HG02884 (cell line): ENCODE data around the gene HASPIN.

Source experiments
- ATAC-seq: cut with Tn5 transposase; IDR thresholded peaks from one replicate; pipeline ENCODE4 v1.9.1; 2021; ENCODE audit warnings: mild to moderate bottlenecking, moderate library complexity; ENCODE audit not compliant: unreplicated experiment

The HASPIN gene

GRCh38 chr17:3723556-3724377 lies at the start of gene HASPIN:
Gene HASPIN (plus strand): TSS chr17:3723903. CDS start chr17:3723936, 33 bp downstream.
- peak; percentile 80 for ATAC-seq

GRCh38 chr17:3675886-3676285 lies 47.8 kb upstream of the HASPIN start:
- ATAC-seq = no peak

- ATAC-seq = no peak
Measured at GRCh38 chr17:3678095-3678820, 45.4 kb upstream of the HASPIN start.

GRCh38 chr17:3678821-3679530 lies 44.7 kb upstream of the HASPIN start:
- no peak for ATAC-seq

DNA sequence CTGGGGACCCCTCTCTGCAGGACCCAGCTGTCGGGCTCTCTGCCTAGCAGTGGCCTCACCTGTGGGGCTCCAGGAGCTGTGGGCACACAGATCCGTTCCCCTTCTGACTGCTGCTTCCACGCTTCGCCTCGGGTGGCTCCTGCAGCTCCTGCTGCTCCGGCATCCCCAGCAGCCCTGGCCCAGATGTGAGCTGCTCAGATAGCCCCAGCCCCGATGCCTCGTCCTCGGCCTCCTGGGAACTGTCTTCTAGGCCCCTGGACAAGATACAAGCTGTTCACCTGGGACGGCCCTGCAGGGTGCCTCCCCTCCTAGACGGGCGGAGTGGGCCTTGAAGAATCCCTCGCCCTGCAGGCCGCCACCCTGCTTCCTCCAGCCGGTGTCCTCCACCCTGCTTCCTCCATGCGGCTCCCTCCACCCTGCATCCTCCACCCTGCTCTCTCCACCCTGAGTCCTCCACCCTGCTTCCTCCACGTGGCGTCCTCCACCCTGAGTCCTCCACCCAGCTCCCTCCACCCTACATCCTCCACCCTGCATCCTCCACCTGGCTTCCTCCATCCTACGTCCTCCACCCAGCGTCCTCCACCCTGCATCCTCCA lies 44.1 kb upstream of the HASPIN start:
- ATAC-seq = no peak

- no peak for ATAC-seq
Measured at GRCh38 chr17:3681057-3681456, 42.6 kb upstream of the HASPIN start.

DNA sequence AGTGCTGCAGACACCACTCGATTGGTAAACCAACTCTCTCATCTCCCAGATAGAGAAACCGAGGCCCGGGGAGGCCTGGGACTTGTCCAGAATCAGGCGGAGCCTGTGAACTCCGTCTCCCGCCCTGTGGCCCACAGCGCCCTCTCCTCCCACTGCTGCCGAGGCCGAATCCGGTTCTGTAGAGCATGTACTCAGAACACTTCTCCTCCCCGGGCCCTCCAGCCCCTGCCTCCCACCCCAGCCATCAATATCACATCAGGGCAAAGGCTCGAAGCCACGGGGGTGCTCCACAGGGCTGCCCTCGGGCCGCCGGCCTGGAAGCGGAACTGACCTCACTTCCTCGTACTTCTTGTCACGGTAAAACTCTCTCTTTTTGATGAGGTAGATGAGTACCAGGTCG lies 42.1 kb upstream of the HASPIN start:
- ATAC-seq = no peak

DNA sequence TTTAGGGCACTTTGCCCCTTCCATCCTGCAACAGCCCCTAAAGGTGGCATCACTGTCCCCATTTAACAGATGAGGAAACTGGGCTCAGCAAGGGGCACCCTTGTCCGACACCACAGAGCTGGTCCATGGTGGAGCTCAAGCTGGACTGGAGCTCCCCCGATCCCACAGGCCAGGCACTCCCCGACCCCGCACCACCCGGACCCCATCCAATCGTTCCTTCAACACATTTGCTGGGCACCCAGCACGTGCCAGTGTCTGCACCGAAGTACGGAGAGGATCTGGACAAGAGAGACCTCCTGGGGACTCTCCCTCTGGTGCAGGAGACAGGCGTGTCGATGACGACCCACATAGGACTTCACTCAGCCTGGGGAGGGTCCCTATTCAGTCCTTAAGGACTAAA lies 41.7 kb upstream of the HASPIN start:
- ATAC-seq = no peak

- ATAC-seq = no peak
Measured at GRCh38 chr17:3683054-3683511, 40.6 kb upstream of the HASPIN start.

- ATAC-seq = no peak
Measured at GRCh38 chr17:3685174-3685573, 38.5 kb upstream of the HASPIN start.

DNA sequence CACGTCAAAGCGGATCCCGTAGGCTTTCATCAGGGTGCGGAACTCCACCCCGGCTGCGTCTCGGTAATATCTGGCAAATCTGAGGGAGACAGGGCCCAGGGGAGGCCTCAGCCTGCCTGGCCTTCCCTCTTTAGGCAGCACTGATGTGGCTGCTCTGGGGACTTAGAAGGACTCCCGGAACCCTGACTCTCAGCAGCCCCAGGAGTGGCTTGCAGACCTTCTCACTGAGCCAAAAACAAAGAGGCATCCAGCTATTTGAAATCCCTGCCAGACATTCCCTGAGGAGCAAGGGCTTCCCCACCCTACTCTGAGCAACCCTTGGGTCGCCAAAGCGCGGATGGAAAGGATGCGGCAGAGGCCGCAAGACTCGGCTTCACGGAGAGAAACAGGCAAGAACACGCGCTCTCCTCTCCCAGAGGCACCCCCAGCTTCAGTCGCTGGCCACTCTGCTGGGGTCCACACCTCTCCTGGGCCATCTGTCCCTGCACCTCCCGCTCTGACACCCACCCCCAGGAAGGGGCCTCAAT lies 35.6 kb upstream of the HASPIN start:
- ATAC-seq = no peak

- ATAC-seq = no peak
Measured at GRCh38 chr17:3688852-3689261, 34.8 kb upstream of the HASPIN start.

DNA sequence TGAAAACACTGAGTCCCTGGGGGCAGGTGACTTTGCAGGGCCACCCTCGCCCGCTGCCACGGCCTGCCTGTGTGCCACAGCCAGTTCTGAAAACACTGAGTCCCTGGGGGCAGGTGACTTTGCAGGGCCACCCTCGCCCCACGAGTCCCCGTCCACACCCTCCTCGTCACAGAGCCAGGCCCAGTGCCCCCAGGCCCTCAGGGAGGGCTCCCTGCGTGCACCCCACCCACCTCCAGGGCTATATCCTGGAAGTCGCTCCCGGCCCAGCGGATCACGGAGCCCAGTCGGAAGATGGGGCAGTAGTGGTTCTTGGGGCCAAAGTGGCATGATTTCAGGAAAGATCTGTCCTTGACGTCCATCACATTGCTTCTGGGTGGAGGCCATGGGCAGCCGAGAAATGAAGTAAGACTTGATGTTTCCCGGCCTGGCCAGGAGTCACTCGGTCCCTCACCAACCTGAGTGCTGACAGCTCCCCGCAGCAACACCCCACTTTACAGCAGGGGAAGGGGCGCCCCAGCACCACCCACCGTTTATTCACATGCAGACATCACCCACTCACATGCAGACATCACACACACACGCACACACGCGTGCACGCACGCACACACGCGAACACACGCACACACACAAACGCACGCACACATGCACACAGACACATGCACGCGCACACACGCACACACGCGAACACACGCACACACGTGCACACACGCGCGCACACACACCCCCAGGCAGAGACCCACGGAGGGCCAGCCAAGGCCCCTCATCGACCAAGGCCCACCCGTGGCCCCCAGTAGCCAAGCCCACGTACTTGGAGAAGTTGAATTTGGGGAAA lies 34.2 kb upstream of the HASPIN start:
- no peak for ATAC-seq

DNA sequence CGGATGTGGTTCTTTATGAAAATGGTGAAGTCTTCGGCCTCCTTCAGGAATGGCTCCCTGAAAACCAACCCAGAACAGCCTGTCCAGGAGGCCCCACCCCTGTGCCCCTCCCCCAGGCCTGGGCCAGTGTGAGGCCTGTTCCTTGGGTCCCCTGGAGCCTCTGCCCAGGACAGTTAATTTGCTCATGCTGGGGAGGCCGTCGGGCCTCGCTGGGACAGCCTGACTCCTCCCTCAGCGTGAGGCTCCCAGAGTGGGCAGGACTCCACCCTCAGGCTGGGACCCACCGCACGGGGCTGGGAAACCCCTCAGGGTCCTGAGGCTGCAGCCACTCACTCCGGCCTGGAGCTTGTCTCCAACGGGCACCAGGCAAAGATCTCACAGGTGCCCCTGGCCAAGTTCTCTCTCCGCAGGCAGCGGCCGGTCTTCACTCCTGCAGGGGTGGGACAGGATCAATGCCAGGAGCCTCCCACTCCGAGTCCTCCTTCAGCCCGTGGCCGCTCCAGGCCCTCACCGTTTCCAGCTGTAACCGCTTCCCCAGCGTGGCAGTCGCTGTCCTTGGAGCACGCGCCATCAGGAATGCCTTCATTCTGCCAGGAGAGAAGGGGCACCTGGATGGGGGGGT lies 33.5 kb upstream of the HASPIN start:
- ATAC-seq = no peak

DNA sequence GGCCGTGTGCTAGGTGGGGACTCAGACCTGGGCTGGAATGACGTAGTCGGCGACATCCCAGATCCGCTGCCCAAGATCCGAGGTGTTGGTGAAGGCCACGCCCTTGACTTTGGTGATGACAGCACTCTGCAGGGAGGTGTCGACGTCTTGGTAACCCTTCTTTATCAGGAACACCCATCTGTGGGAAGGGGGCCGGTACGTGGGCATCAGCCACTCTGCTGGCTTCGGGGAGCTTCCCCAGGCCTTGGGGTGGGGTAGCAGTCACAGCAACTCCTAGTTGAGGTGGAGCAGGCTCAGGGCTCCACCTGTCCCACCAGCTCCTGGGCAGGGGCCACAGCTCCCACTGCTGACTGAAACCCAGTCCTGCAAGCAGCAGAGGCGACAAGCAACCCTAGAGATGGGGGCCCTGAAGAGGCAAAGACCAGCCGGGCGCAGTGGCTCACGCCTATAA lies 32.1 kb upstream of the HASPIN start:
- ATAC-seq = no peak

- no peak for ATAC-seq
Measured at GRCh38 chr17:3692346-3692745, 31.4 kb upstream of the HASPIN start.

GRCh38 chr17:3693141-3693540 lies 30.6 kb upstream of the HASPIN start:
- no peak for ATAC-seq

GRCh38 chr17:3693829-3694231 lies 29.9 kb upstream of the HASPIN start:
- ATAC-seq = no peak

DNA sequence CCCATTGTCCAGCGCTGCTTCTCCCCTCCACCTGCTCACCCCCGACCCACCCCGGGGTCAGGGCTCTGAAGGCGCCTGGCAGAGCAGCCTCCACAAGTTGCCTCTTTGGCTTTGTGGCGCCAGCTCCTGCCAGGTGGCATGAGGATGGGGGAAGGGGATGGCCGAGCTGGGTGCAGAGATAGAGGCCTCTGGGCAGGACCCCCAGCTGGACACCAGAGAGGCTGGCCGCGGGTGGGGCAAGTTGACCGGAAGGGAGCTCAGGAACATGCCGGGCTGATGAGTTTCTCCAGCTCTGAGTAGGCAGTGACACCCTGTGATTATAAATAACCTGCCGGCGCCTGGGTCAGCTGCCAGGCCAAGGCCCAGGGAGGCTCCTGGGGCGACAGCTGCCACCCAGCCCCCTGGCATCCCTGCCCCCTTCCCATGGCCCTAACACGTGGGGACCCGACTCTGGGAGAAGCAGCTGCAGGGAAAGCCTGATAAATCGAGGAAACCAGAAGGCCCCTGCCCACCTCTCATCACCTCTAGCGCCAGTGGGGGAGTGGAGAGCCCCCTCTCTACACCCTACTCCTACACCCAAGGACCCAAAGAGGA lies 28.5 kb upstream of the HASPIN start:
- no peak for ATAC-seq
